Measurements from ENCODE around the gene CEP164.

DNA sequence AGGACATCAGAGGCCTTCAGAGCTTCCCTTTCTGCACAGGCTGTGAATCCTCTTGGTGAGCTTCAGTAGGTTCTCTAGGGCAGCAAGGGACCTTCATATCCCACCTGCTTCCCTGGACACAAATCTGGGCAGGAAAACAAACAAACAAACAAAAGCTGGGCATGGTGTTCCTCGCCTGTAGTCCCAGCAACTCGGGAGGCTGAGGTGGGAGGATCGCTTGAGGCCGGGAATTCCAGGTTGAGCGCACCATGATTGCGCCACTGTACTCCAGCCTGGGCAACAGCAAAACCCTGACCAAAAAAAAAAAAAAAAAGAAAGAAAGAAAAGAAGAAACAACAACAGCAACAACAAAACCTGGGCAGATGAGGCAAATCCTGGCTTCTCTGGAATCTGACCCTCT lies 92.9 kb downstream of the CEP164 start:
- TF ChIP-seq, protein P1, sequence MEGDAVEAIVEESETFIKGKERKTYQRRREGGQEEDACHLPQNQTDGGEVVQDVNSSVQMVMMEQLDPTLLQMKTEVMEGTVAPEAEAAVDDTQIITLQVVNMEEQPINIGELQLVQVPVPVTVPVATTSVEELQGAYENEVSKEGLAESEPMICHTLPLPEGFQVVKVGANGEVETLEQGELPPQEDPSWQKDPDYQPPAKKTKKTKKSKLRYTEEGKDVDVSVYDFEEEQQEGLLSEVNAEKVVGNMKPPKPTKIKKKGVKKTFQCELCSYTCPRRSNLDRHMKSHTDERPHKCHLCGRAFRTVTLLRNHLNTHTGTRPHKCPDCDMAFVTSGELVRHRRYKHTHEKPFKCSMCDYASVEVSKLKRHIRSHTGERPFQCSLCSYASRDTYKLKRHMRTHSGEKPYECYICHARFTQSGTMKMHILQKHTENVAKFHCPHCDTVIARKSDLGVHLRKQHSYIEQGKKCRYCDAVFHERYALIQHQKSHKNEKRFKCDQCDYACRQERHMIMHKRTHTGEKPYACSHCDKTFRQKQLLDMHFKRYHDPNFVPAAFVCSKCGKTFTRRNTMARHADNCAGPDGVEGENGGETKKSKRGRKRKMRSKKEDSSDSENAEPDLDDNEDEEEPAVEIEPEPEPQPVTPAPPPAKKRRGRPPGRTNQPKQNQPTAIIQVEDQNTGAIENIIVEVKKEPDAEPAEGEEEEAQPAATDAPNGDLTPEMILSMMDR (IDR thresholded peaks at IDR 0.05), result no peak
- no peak for TF ChIP-seq POLR2AphosphoS5 (IDR thresholded peaks at IDR 0.05; ENCODE audit: insufficient read depth in 1 of 2, low read depth in 1 of 2)

Data from vagina (tissue), 2 donors.